Esophagus (tissue), 2 donors: ENCODE data around the gene OR4K5. TPM values are rescaled to one million over a fixed set of nuclear protein-coding genes. Genes with fewer than 3 reads are reported as not detected.

ENCODE experiments used
- polyA plus RNA-seq, 2 donors: library from polyadenylated mRNA; stranded (reverse); fragments of 200-250 nt; gene quantifications; one replicate each; pipeline ENCODE4 v1.2.3, GENCODE V29; 2013
- donor health status: healthy with polysubstance abuse.
- donor health status: Bipolar disorder and iron deficiency.

OR4K5 gene
- polyA plus RNA-seq, 2 donors = not detected

Other genes with a start within 250 kb of the OR4K5 start
- not detected for gene OR11H2, start 206.7 kb upstream of the OR4K5 start, polyA plus RNA-seq
- not detected for gene OR4Q3, start 177.0 kb upstream of the OR4K5 start, polyA plus RNA-seq
- not detected for gene OR4M1, start 147.1 kb upstream of the OR4K5 start, polyA plus RNA-seq
- not detected for gene OR4N2, start 116.8 kb upstream of the OR4K5 start, polyA plus RNA-seq
- gene OR4K2, start 45.5 kb upstream of the OR4K5 start, polyA plus RNA-seq = not detected
- not detected for gene OR4K1, start 10.3 kb downstream of the OR4K5 start, polyA plus RNA-seq
- gene OR4K15, start 55.0 kb downstream of the OR4K5 start, polyA plus RNA-seq = not detected
- not detected for gene OR4Q2, start 81.6 kb downstream of the OR4K5 start, polyA plus RNA-seq
- gene OR4K14, start 98.7 kb downstream of the OR4K5 start, polyA plus RNA-seq = not detected
- gene OR4K13, start 115.4 kb downstream of the OR4K5 start, polyA plus RNA-seq = not detected
- not detected for gene OR4L1, start 139.4 kb downstream of the OR4K5 start, polyA plus RNA-seq
- not detected for gene OR4K17, start 190.1 kb downstream of the OR4K5 start, polyA plus RNA-seq
- not detected for gene OR4N5, start 218.2 kb downstream of the OR4K5 start, polyA plus RNA-seq